PC-3 (cell line): Measurements from ENCODE around the gene FOXP1.

ENCODE experiments used
- EZH2 ChIP-seq: fragments of 300-600 bp; sonication (generic); IDR thresholded peaks from one replicate; pipeline ENCODE4 v1.6.1; 2017; ENCODE audit warnings: antibody characterized with exemption, mild to moderate bottlenecking, low read length; ENCODE audit not compliant: unreplicated experiment
- TF ChIP-seq, protein P1 (sequence below): fragments of 300-600 bp; sonication (generic); conservative IDR thresholded peaks from 2 replicates; pipeline ENCODE4 v1.5.1; 2017; ENCODE audit warnings: antibody characterized with exemption, low read depth, mild to moderate bottlenecking, low read length

DNA sequence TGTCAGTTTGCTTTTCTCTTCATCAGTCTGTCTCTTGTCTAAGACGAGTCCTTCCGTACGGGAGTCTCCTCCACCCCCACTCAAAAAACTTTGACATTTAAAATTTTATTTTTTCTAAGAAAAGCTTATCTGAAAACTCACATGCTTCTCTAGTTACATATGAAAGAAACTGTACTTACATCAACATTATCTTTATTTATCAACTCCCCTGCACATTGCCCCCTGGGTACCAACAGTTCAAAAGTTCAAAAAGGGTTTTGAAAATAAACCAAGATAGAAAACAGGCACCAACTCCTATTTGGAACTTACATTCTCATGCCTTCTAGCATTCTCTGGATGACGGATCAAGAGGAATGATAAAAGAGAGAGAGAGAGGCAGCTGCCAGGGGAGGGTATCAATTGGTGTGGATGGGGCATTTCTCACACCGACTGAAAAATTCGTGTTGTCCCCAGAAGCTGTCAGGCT lies 182.5 kb downstream of the FOXP1 start:
- TF ChIP-seq, protein P1, sequence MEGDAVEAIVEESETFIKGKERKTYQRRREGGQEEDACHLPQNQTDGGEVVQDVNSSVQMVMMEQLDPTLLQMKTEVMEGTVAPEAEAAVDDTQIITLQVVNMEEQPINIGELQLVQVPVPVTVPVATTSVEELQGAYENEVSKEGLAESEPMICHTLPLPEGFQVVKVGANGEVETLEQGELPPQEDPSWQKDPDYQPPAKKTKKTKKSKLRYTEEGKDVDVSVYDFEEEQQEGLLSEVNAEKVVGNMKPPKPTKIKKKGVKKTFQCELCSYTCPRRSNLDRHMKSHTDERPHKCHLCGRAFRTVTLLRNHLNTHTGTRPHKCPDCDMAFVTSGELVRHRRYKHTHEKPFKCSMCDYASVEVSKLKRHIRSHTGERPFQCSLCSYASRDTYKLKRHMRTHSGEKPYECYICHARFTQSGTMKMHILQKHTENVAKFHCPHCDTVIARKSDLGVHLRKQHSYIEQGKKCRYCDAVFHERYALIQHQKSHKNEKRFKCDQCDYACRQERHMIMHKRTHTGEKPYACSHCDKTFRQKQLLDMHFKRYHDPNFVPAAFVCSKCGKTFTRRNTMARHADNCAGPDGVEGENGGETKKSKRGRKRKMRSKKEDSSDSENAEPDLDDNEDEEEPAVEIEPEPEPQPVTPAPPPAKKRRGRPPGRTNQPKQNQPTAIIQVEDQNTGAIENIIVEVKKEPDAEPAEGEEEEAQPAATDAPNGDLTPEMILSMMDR = no peak
- TF ChIP-seq EZH2 = no peak
